Kidney (tissue), 14 donors: ENCODE results near the gene ZNF148. TPM values are rescaled to one million over a fixed set of nuclear protein-coding genes. Genes with fewer than 3 reads are reported as not detected.
A peak's percentile ranks its signal among the peaks of the same experiment; 100 is the strongest.

Experiments used
- DNase-seq, 5 donors: peaks; one replicate each; pipeline ENCODE4 v3.0.0-alpha.2; 2013 to 2020
- FAIRE-seq: peaks from 2 replicates; lab custom pipeline; 2012; peaks lifted over from hg19 to GRCh38; lab: Jason Lieb, UNC
- H3K27ac ChIP-seq, 2 donors: one replicate each; pipeline ENCODE4 v1.7.0; 2013; ENCODE audit warnings: low read depth in 2 of 2, low read length in 2 of 2, inconsistent platforms in 1 of 2
- H3K27me3 ChIP-seq: one replicate; pipeline ENCODE4 v1.7.1; 2013; ENCODE audit warnings: low read length, inconsistent platforms; ENCODE audit not compliant: control insufficient read depth, insufficient read depth
- H3K36me3 ChIP-seq, 3 donors: one replicate each; pipeline versions ENCODE4 v1.7.0 to v1.7.1; 2013; ENCODE audit warnings: low read length in 3 of 3, control low read depth in 1 of 3, inconsistent platforms in 1 of 3; ENCODE audit not compliant: insufficient read depth in 3 of 3, control insufficient read depth in 2 of 3
- H3K4me1 ChIP-seq, 3 donors: one replicate each; pipeline versions ENCODE4 v1.7.0 to v1.7.1; 2013; ENCODE audit warnings: low read length in 3 of 3, inconsistent platforms in 1 of 3, low read depth in 1 of 3; ENCODE audit not compliant: control insufficient read depth in 2 of 3, insufficient read depth in 2 of 3
- H3K4me3 ChIP-seq, 3 donors: one replicate each; pipeline versions ENCODE4 v1.7.0 to v1.8.1; 2013; ENCODE audit warnings: low read length in 3 of 3, control low read depth in 1 of 3, inconsistent platforms in 1 of 3
- H3K9ac ChIP-seq, 3 donors: one replicate each; pipeline versions ENCODE4 v1.7.0 to v1.7.1; 2013; ENCODE audit warnings: low read length in 3 of 3, control low read depth in 1 of 3, inconsistent platforms in 1 of 3
- H3K9me3 ChIP-seq, 3 donors: one replicate each; pipeline versions ENCODE4 v1.7.0 to v1.7.1; 2013; ENCODE audit warnings: low read length in 3 of 3, control low read depth in 1 of 3, inconsistent platforms in 1 of 3; ENCODE audit not compliant: control insufficient read depth in 2 of 3, insufficient read depth in 1 of 3
- CTCF ChIP-seq: IDR thresholded peaks from 3 replicates; pipeline ENCODE4 v1.5.1; 2012; ENCODE audit warnings: mild to moderate bottlenecking, moderate library complexity, borderline replicate concordance; ENCODE audit not compliant: insufficient read depth; ENCODE audit errors: extremely low read depth
- intact Hi-C: fragments of 100-400 bp; cut with DNase I; formaldehyde crosslinking; loops from one replicate; pipeline ENCODE4 v1.11.1; 2022
- polyA plus RNA-seq: library from polyadenylated mRNA; stranded (reverse); fragments of 350-450 nt; fragmentation: Illumina TruSeq; extraction: RNeasy Lipid Tissue Mini Kit (QIAGEN cat#74804); gene quantifications from one replicate; pipeline ENCODE4 v1.2.3, GENCODE V29; 2014; ENCODE audit warnings: low read depth, low replicate concordance; ENCODE audit not compliant: insufficient read depth
- total RNA-seq: library from RNA; stranded (reverse); fragmentation: NEBNext Ultra II Directional; extraction: Animal tissue kit (Norgen Biotek cat#: 25700); gene quantifications from one replicate; pipeline ENCODE4 v1.2.1, GENCODE V29; 2021
- donor health status: control.
- donor health status: control.
- donor health status: control.
- donor health status: control.
- donor health status: control.
- donor health status: DM: yes; HTN: yes; CAD: no.
- donor health status: Normal renal cell carcinoma (clear cell type).

The ZNF148 gene
- total and polyA plus RNA-seq, 2 donors from 2014 or later = 5.4 to 74.4 TPM

GRCh38 chr3:125381314-125381713 is 6.2 kb upstream of the ZNF148 start:
- no peaks in the 10 kb centered on the region for H3K27me3 ChIP-seq
- H3K36me3 ChIP-seq = no peaks in the 10 kb centered on the region
- intact Hi-C loops = no loop called here
- H3K27ac ChIP-seq = no peak overlapping the region
- no peaks in the 10 kb centered on the region for H3K4me1 ChIP-seq
- DNase-seq (no peak), FAIRE-seq (no peak)
- no peak for TF ChIP-seq CTCF
- H3K9me3 ChIP-seq = no peaks in the 10 kb centered on the region
- H3K9ac ChIP-seq = no peak overlapping the region
- no peak overlapping the region for H3K4me3 ChIP-seq

- Histone ChIP-seq H3K27me3 (no peaks in the 10 kb centered on the region), H3K9ac (no peak overlapping the region), H3K4me3 (no peak overlapping the region), H3K4me1 (peaks cover 0 to 6% (median 0%) of the 10 kb centered on the region in 3 donors), H3K9me3 (no peaks in the 10 kb centered on the region), H3K27ac (no peak overlapping the region), H3K36me3 (no peaks in the 10 kb centered on the region)
- intact Hi-C loops = no loop called here
- DNase-seq (no peak), FAIRE-seq (no peak)
- no peak for TF ChIP-seq CTCF
Measured at GRCh38 chr3:125379483-125379882, 4.4 kb upstream of the ZNF148 start.

- no peak for FAIRE-seq
- H3K9ac ChIP-seq = no peak overlapping the region
- no peak overlapping the region for H3K27ac ChIP-seq
- TF ChIP-seq CTCF = no peak
- H3K9me3 ChIP-seq = no peaks in the 10 kb centered on the region
- H3K4me1 ChIP-seq = peaks cover 0 to 6% (median 1%) of the 10 kb centered on the region in 3 donors
- intact Hi-C loops = no loop called here
- H3K27me3 ChIP-seq = no peaks in the 10 kb centered on the region
- DNase-seq = no peak
- no peak overlapping the region for H3K4me3 ChIP-seq
- H3K36me3 ChIP-seq = no peaks in the 10 kb centered on the region
Measured at GRCh38 chr3:125378762-125379161, 3.6 kb upstream of the ZNF148 start.

GRCh38 chr3:125375950-125376679 is 990 bp upstream of the ZNF148 start:
- no peak for FAIRE-seq

More at GRCh38 chr3:125375950-125376679, 990 bp upstream of the ZNF148 start:
- Histone ChIP-seq H3K27me3 (no peaks in the 10 kb centered on the region), H3K9me3 (no peaks in the 10 kb centered on the region), H3K36me3 (no peaks in the 10 kb centered on the region), H3K9ac (peak overlapping the region; percentile 27 to 93 (median 88)), H3K27ac (peak overlapping the region; percentile 84 to 87), H3K4me3 (peak overlapping the region; percentile 56 to 84 (median 81)), H3K4me1 (peaks cover 0 to 9% (median 4%) of the 10 kb centered on the region in 3 donors)
- no peak for TF ChIP-seq CTCF
- intact Hi-C loops = no loop called here
- DNase-seq = no peak
